AG08396 (cell line): ENCODE results near the gene TAF4B.
A peak's percentile ranks its signal among the peaks of the same experiment; 100 is the strongest.
"Not testable (repeated sequence)": the region's sequence is repeated elsewhere in the genome, so short reads cannot be mapped to it uniquely, and the experiment has no call there.

Experiments
- DNase-seq: peaks from one replicate; pipeline ENCODE4 v3.0.0; 2012; ENCODE audit warnings: low spot score, mixed read lengths

TAF4B gene

GRCh38 chr18:26309281-26309680 is 83.0 kb downstream of the TAF4B start:
- peak; percentile 30 for DNase-seq

GRCh38 chr18:26312199-26312598 is 86.0 kb downstream of the TAF4B start:
- DNase-seq = no peak

- DNase-seq = no peak
These were observed 91.2 kb downstream of the TAF4B start for GRCh38 chr18:26317398-26317797.

GRCh38 chr18:26320686-26321085 is 94.4 kb downstream of the TAF4B start:
- DNase-seq = no peak

GRCh38 chr18:26322890-26323653 is 96.8 kb downstream of the TAF4B start:
- no peak for DNase-seq

GRCh38 chr18:26325771-26326170 is 99.5 kb downstream of the TAF4B start:
- no peak for DNase-seq

GRCh38 chr18:26327062-26327461 is 100.8 kb downstream of the TAF4B start:
- DNase-seq = no peak

- DNase-seq = no peak
These were observed 106.7 kb downstream of the TAF4B start for GRCh38 chr18:26332991-26333390.

GRCh38 chr18:26335156-26335555 is 108.9 kb downstream of the TAF4B start:
- DNase-seq = no peak

- DNase-seq = no peak
These were observed 109.6 kb downstream of the TAF4B start for GRCh38 chr18:26335571-26336487.

- DNase-seq = no peak
These were observed 110.3 kb downstream of the TAF4B start for GRCh38 chr18:26336572-26336971.

- DNase-seq = no peak
These were observed 116.4 kb downstream of the TAF4B start for GRCh38 chr18:26342646-26343045.

GRCh38 chr18:26350961-26351360 is 124.7 kb downstream of the TAF4B start:
- no peak for DNase-seq

- DNase-seq = no peak
These were observed 130.0 kb downstream of the TAF4B start for GRCh38 chr18:26356045-26356785.

GRCh38 chr18:26357960-26358359 is 131.7 kb downstream of the TAF4B start:
- DNase-seq = no peak

- DNase-seq = no peak
These were observed 135.8 kb downstream of the TAF4B start for GRCh38 chr18:26362021-26362420.

- no peak for DNase-seq
These were observed 141.2 kb downstream of the TAF4B start for GRCh38 chr18:26367425-26367824.

GRCh38 chr18:26370037-26370436 is 143.8 kb downstream of the TAF4B start:
- DNase-seq = no peak

GRCh38 chr18:26376105-26376504 is 149.9 kb downstream of the TAF4B start:
- DNase-seq = no peak

GRCh38 chr18:26378701-26379100 is 152.5 kb downstream of the TAF4B start:
- no peak for DNase-seq

- not testable (repeated sequence) for DNase-seq
These were observed 155.3 kb downstream of the TAF4B start for GRCh38 chr18:26381555-26381954.
